ENCODE measurements around the gene ERF. TPM values are rescaled to one million over a fixed set of nuclear protein-coding genes. Genes with fewer than 3 reads are reported as not detected.

The ERF gene
- total and polyA plus RNA-seq, 4 donors: 8.7 to 21.0 (median 13.8) TPM

- 98% methylated on average over 11 of the region's 11 CpGs for WGBS
- DNase-seq (ENCODE audit: low spot score): no peak
- no peaks in the 10 kb centered on the region for H3K9me3 ChIP-seq (ENCODE audit: control insufficient read depth in 4 of 4, low read length in 3 of 4)
- H3K9ac ChIP-seq (ENCODE audit: low read depth in 1 of 2, low read length in 2 of 2): no peak overlapping the region
- H3K27me3 ChIP-seq (ENCODE audit: control insufficient read depth in 4 of 4, insufficient read depth in 4 of 4, low read length in 3 of 4): no peaks in the 10 kb centered on the region
- TF ChIP-seq TAF1 (conservative IDR thresholded peaks at IDR 0.05) (no peak), HNF4G (IDR thresholded peaks at IDR 0.05) (no peak), GABPA (IDR thresholded peaks at IDR 0.05 in 1 of 2, conservative IDR thresholded peaks at IDR 0.05 in 1 of 2) (no peak), MAX (IDR thresholded peaks at IDR 0.05) (no peak), FOXA1 (IDR thresholded peaks at IDR 0.05) (no peak), REST (IDR thresholded peaks at IDR 0.05) (no peak), RXRA (IDR thresholded peaks at IDR 0.05) (no peak), FOXA2 (IDR thresholded peaks at IDR 0.05) (no peak)
- H3K4me3 ChIP-seq (ENCODE audit: low read depth in 1 of 3, low read length in 3 of 3): no peak overlapping the region
- H3K36me3 ChIP-seq (ENCODE audit: control insufficient read depth in 4 of 4, insufficient read depth in 3 of 4, low read depth in 1 of 4, low read length in 3 of 4): peaks cover 18 to 63% (median 42%) of the 10 kb centered on the region in 4 donors
- H3K27ac ChIP-seq (ENCODE audit: low read depth in 1 of 2, low read length in 2 of 2): no peak overlapping the region
- no peaks in the 10 kb centered on the region for H3K4me1 ChIP-seq (ENCODE audit: control insufficient read depth in 4 of 4, insufficient read depth in 4 of 4, low read length in 3 of 4)
These were observed 20.6 kb downstream of the ERF start for GRCh38 chr19:42234364-42234763.

GRCh38 chr19:42233678-42234292, 21.1 kb downstream of the ERF start:
- no peak overlapping the region for H3K4me3 ChIP-seq (ENCODE audit: low read depth in 1 of 3, low read length in 3 of 3)
- H3K9ac ChIP-seq (ENCODE audit: low read depth in 1 of 2, low read length in 2 of 2): no peak overlapping the region
- no peak for DNase-seq (ENCODE audit: low spot score)
- WGBS: 92% methylated on average over 6 of the region's 6 CpGs
- H3K27ac ChIP-seq (ENCODE audit: low read depth in 1 of 2, low read length in 2 of 2): no peak overlapping the region
- H3K36me3 ChIP-seq (ENCODE audit: control insufficient read depth in 4 of 4, insufficient read depth in 3 of 4, low read depth in 1 of 4, low read length in 3 of 4): peaks cover 18 to 66% (median 41%) of the 10 kb centered on the region in 4 donors
- no peaks in the 10 kb centered on the region for H3K9me3 ChIP-seq (ENCODE audit: control insufficient read depth in 4 of 4, low read length in 3 of 4)
- no peaks in the 10 kb centered on the region for H3K4me1 ChIP-seq (ENCODE audit: control insufficient read depth in 4 of 4, insufficient read depth in 4 of 4, low read length in 3 of 4)
- H3K27me3 ChIP-seq (ENCODE audit: control insufficient read depth in 4 of 4, insufficient read depth in 4 of 4, low read length in 3 of 4): no peaks in the 10 kb centered on the region
- TF ChIP-seq FOXA1 (IDR thresholded peaks at IDR 0.05) (no peak), MAX (IDR thresholded peaks at IDR 0.05) (no peak), EGR1 (IDR thresholded peaks at IDR 0.05; ENCODE audit: low read depth in 2 of 2) (no peak)

GRCh38 chr19:42233106-42233505, 21.8 kb downstream of the ERF start:
- 85% methylated on average over 7 of the region's 7 CpGs for WGBS
- H3K27me3 ChIP-seq (ENCODE audit: control insufficient read depth in 4 of 4, insufficient read depth in 4 of 4, low read length in 3 of 4): no peaks in the 10 kb centered on the region
- peaks cover 18 to 67% (median 41%) of the 10 kb centered on the region in 4 donors for H3K36me3 ChIP-seq (ENCODE audit: control insufficient read depth in 4 of 4, insufficient read depth in 3 of 4, low read depth in 1 of 4, low read length in 3 of 4)
- no peak overlapping the region for H3K4me3 ChIP-seq (ENCODE audit: low read depth in 1 of 3, low read length in 3 of 3)
- no peak overlapping the region for H3K9ac ChIP-seq (ENCODE audit: low read depth in 1 of 2, low read length in 2 of 2)
- no peak overlapping the region for H3K27ac ChIP-seq (ENCODE audit: low read depth in 1 of 2, low read length in 2 of 2)
- H3K9me3 ChIP-seq (ENCODE audit: control insufficient read depth in 4 of 4, low read length in 3 of 4): no peaks in the 10 kb centered on the region
- no peaks in the 10 kb centered on the region for H3K4me1 ChIP-seq (ENCODE audit: control insufficient read depth in 4 of 4, insufficient read depth in 4 of 4, low read length in 3 of 4)
- DNase-seq (ENCODE audit: low spot score): no peak
- TF ChIP-seq HNF4A (conservative IDR thresholded peaks at IDR 0.05) (no peak), FOXA2 (IDR thresholded peaks at IDR 0.05) (no peak), ATF3 (IDR thresholded peaks at IDR 0.05) (no peak), HNF4G (IDR thresholded peaks at IDR 0.05) (no peak), RAD21 (IDR thresholded peaks at IDR 0.05) (no peak), CTCF (IDR thresholded peaks at IDR 0.05; ENCODE audit: low read depth, low read length, missing input control) (no peak), SP1 (IDR thresholded peaks at IDR 0.05) (no peak), MAX (IDR thresholded peaks at IDR 0.05) (no peak), GABPA (IDR thresholded peaks at IDR 0.05 in 1 of 2, conservative IDR thresholded peaks at IDR 0.05 in 1 of 2) (no peak), EGR1 (IDR thresholded peaks at IDR 0.05; ENCODE audit: low read depth in 2 of 2) (no peak), JUND (IDR thresholded peaks at IDR 0.05) (no peak)

All from liver (tissue), 9 donors.